ENCODE data around the gene MAP3K14. TPM values are rescaled to one million over a fixed set of nuclear protein-coding genes. Genes with fewer than 3 reads are reported as not detected.
"Not testable (repeated sequence)": the region's sequence is repeated elsewhere in the genome, so short reads cannot be mapped to it uniquely, and the experiment has no call there.

MAP3K14 gene
- total and polyA plus RNA-seq, 9 donors, result 2.4 to 19.8 (median 10.7) TPM

GRCh38 chr17:45257115-45257514, 59.7 kb downstream of the MAP3K14 start:
- WGBS, 3 donors, result 62 to 66% (median 65%) methylated on average over 16 of the region's 16 CpGs
- Histone ChIP-seq H3K4me1 (ENCODE audit: insufficient read depth) (no peaks in the 10 kb centered on the region), H3K36me3 (no peaks in the 10 kb centered on the region), H3K9me3 (no peaks in the 10 kb centered on the region), H3K27me3 (no peaks in the 10 kb centered on the region), H3K4me3 (no peak overlapping the region), H3K27ac (no peak overlapping the region)
- intact Hi-C loops (cut with DNase I), result no loop called here
- no peak for TF ChIP-seq POLR2A (IDR thresholded peaks at IDR 0.05)
- no peak for TF ChIP-seq CTCF (IDR thresholded peaks at IDR 0.05)
- no peak for TF ChIP-seq EP300 (IDR thresholded peaks at IDR 0.05)
- DNase-seq, result no peak

DNA sequence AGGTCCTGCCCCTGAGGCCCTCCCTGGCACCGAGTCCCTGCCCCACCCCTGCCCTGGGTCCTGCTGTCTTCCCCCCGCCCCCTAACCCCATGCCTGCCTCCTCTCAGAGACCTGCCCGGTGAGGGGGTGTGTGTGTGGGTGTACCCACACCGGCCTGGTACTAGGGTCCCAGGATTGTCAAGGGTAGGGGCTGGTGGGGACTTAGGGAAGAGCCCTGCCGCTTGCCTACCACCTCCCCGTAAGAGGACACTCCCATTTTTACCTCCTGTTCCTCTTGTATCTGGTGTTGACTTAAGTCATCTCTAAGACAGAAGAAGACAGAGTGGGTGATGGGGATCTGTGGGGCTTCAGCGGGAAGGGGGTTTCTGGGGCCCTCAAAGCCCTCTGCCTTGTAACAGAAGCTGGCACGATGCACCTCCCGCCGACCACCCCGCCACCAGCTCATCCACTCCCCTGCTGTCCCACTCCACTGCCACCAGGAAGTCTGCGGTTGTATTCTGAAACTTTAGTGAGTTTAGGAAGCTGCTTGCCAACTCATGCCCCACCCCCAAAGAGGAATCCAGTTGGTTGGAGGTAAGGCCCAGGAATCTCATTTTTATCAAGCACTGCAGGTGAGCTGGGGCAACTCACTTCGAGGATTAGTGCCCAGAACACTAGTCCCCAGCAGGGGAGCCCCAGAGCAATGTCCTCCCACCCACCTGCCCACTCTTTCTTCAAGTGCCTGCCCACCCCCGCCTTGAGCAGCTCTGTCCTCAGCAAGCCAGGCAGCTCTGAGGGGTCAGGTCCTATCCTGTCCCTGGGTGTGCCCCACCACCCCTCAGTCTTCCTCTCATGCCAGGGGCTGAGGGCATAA, 60.5 kb downstream of the MAP3K14 start:
- no peak for DNase-seq
- TF ChIP-seq POLR2A (IDR thresholded peaks at IDR 0.05), result no peak
- TF ChIP-seq EP300 (IDR thresholded peaks at IDR 0.05), result no peak
- TF ChIP-seq CTCF (IDR thresholded peaks at IDR 0.05), result no peak
- Histone ChIP-seq H3K9me3 (no peaks in the 10 kb centered on the region), H3K36me3 (no peaks in the 10 kb centered on the region), H3K27ac (no peak overlapping the region), H3K27me3 (no peaks in the 10 kb centered on the region), H3K4me3 (no peak overlapping the region), H3K4me1 (ENCODE audit: insufficient read depth) (no peaks in the 10 kb centered on the region)
- intact Hi-C loops (cut with DNase I), result no loop called here
- WGBS, 3 donors, result 83 to 85% (median 83%) methylated on average over 14 of the region's 14 CpGs

DNA sequence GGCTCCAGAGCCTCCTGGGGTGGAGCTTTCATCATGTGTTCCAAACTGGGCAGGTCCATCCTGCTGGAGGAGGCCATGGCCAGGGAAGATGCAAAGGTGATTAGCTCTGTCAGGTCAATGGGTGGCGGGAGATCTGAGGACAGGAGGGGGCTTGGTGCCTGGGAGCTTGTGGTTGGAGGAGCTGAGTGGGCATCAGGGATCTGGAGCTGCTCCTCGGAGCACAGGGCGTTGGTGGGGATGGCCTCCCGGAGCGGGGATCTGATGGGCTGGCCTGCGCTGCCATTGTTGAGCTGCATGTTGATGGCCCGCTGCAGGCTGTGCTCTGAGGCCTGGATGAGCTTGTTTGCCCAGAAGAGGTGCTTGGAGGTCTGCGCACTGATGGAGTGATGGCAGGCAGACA, 61.5 kb downstream of the MAP3K14 start:
- intact Hi-C loops (cut with DNase I), result no loop called here

GRCh38 chr17:45253879-45254278, 62.9 kb downstream of the MAP3K14 start:
- DNase-seq, result no peak
- 90 to 97% (median 92%) methylated on average over 4 of the region's 4 CpGs for WGBS, 3 donors
- no peaks in the 10 kb centered on the region for H3K36me3 ChIP-seq
- no peaks in the 10 kb centered on the region for H3K27me3 ChIP-seq
- intact Hi-C loops (cut with DNase I), result no loop called here
- TF ChIP-seq EP300 (IDR thresholded peaks at IDR 0.05) (no peak), POLR2A (IDR thresholded peaks at IDR 0.05) (no peak), CTCF (IDR thresholded peaks at IDR 0.05) (no peak)
- H3K27ac ChIP-seq, result no peak overlapping the region
- H3K4me3 ChIP-seq, result no peak overlapping the region
- H3K4me1 ChIP-seq (ENCODE audit: insufficient read depth), result no peaks in the 10 kb centered on the region
- H3K9me3 ChIP-seq, result no peaks in the 10 kb centered on the region

More for the DNA sequence above, 61.5 kb downstream of the MAP3K14 start:
- Histone ChIP-seq H3K36me3 (no peaks in the 10 kb centered on the region), H3K4me3 (no peak overlapping the region), H3K27ac (no peak overlapping the region), H3K9me3 (no peaks in the 10 kb centered on the region), H3K27me3 (no peaks in the 10 kb centered on the region), H3K4me1 (ENCODE audit: insufficient read depth) (no peaks in the 10 kb centered on the region)
- TF ChIP-seq CTCF (IDR thresholded peaks at IDR 0.05) (no peak), EP300 (IDR thresholded peaks at IDR 0.05) (no peak), POLR2A (IDR thresholded peaks at IDR 0.05) (no peak)
- WGBS, 3 donors, result 94 to 96% (median 94%) methylated on average over 8 of the region's 8 CpGs
- DNase-seq, result no peak

- H3K27me3 ChIP-seq; H3K36me3 ChIP-seq; H3K4me1 ChIP-seq (ENCODE audit: insufficient read depth); DNase-seq; H3K9me3 ChIP-seq; H3K27ac ChIP-seq; intact Hi-C loops (cut with DNase I); H3K4me3 ChIP-seq: not testable (repeated sequence)
- WGBS, 3 donors, result 90 to 94% (median 91%) methylated on average over 7 of the region's 7 CpGs
Observed at GRCh38 chr17:45253237-45253636, 63.6 kb downstream of the MAP3K14 start.

All from ovary (tissue), 9 donors.